HL-60 (cell line): ENCODE results near the gene ESPNL.

Experiments used
- DNase-seq, 2 experiments: peaks; one replicate each; pipeline ENCODE4 v3.0.0-alpha.2; 2010 to 2020; ENCODE audit warnings: low read depth in 1 of 2, low spot score in 1 of 2
- H3K27ac ChIP-seq: fragments of 250-450 bp; sonication (Bioruptor Pico); replicated peaks from 2 replicates; pipeline ENCODE4 v1.5.1; 2020; ENCODE audit warnings: mild to moderate bottlenecking, moderate library complexity
- H3K27me3 ChIP-seq: fragments of 250-450 bp; sonication (Bioruptor Pico); 2 replicates; pipeline ENCODE4 v1.5.1; 2021; ENCODE audit warnings: mild to moderate bottlenecking, moderate library complexity; ENCODE audit not compliant: insufficient read depth, poor library complexity, severe bottlenecking
- H3K4me3 ChIP-seq: replicated peaks from 2 replicates; pipeline ENCODE4 v1.5.1; 2011; ENCODE audit warnings: mild to moderate bottlenecking, control low read depth, low read length; ENCODE audit not compliant: insufficient read depth
- CTCF ChIP-seq: IDR thresholded peaks from one replicate; pipeline ENCODE4 v1.5.1; 2011; ENCODE audit warnings: low read length, control low read depth, inconsistent platforms; ENCODE audit not compliant: insufficient read depth
- GABPA ChIP-seq: IDR thresholded peaks from 2 replicates; pipeline ENCODE4 v1.6.1; 2012; ENCODE audit warnings: low read depth
- POLR2AphosphoS5 ChIP-seq: IDR thresholded peaks from 2 replicates; pipeline ENCODE4 v1.6.1; 2012; ENCODE audit warnings: low read depth
- REST ChIP-seq: IDR thresholded peaks from 2 replicates; pipeline ENCODE4 v1.6.1; 2012; ENCODE audit warnings: low read depth; ENCODE audit not compliant: insufficient replicate concordance
- SPI1 ChIP-seq: IDR thresholded peaks from 2 replicates; pipeline ENCODE4 v1.6.1; 2012; ENCODE audit warnings: low read depth, mild to moderate bottlenecking, borderline replicate concordance

ESPNL gene

GRCh38 chr2:238106698-238107524 lies 6.8 kb downstream of the ESPNL start:
- H3K4me3 ChIP-seq, result no peak overlapping the region
- no peaks in the 10 kb centered on the region for H3K27me3 ChIP-seq
- TF ChIP-seq POLR2AphosphoS5 (no peak), CTCF (peak; percentile 51)
- peak; percentile 52 to 62 for DNase-seq
- no peak overlapping the region for H3K27ac ChIP-seq

GRCh38 chr2:238107525-238108422 lies 7.6 kb downstream of the ESPNL start:
- no peak overlapping the region for H3K27ac ChIP-seq
- H3K27me3 ChIP-seq, result no peaks in the 10 kb centered on the region
- DNase-seq, result no peak
- H3K4me3 ChIP-seq, result no peak overlapping the region
- no peak for TF ChIP-seq GABPA
- no peak for TF ChIP-seq CTCF
- TF ChIP-seq REST, result no peak
- TF ChIP-seq SPI1, result no peak
- no peak for TF ChIP-seq POLR2AphosphoS5

- peak in 1 of 2 experiments; percentile 59 for DNase-seq
- H3K27ac ChIP-seq, result no peak overlapping the region
- no peak overlapping the region for H3K4me3 ChIP-seq
- no peak for TF ChIP-seq REST
- TF ChIP-seq GABPA, result no peak
- no peak for TF ChIP-seq CTCF
- no peak for TF ChIP-seq POLR2AphosphoS5
- TF ChIP-seq SPI1, result no peak
- H3K27me3 ChIP-seq, result no peaks in the 10 kb centered on the region
Observed at GRCh38 chr2:238108423-238109183, 8.5 kb downstream of the ESPNL start.
